Gastrocnemius medialis (tissue), 4 donors: Measurements from ENCODE around the gene NBEA.

Experiments used
- POLR2A ChIP-seq, 2 donors: fragments of 450-650 bp; IDR thresholded peaks; one replicate each; pipeline ENCODE4 v1.6.1; 2017; ENCODE audit warnings: antibody characterized with exemption in 2 of 2, mild to moderate bottlenecking in 2 of 2, moderate library complexity in 2 of 2
- TF ChIP-seq, protein P1 (sequence below), 5 experiments: fragments of 450-650 bp in 3 of 5; fragments of 200-600 bp in 2 of 5; sonication (generic) in 2 of 5; IDR thresholded peaks in 4 of 5; conservative IDR thresholded peaks in 1 of 5; 1 replicate in 4 of 5; 2 replicates in 1 of 5; pipeline ENCODE4 v1.5.1; 2016 to 2019; ENCODE audit warnings: antibody characterized with exemption in 5 of 5, mild to moderate bottlenecking in 3 of 5, moderate library complexity in 3 of 5

DNA sequence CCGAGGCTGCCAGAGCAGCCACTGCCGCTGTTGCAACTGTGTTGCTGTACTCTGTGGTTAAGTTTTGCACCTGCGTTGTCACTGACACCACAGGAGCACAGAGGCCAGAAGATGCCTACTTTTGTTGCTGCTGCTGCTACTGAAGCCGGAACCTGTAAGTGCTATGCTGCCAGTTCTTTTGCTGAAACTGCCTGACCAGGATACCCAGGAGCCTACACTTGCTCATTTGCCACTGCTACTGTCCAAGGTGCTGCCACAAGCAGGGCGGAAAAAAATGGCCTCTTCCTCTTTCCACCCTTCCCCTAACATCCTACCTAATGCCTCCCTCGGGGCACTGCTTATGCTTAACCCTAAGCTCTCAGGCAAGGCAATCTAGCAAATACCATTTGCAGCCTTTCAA is 29.0 kb upstream of the NBEA start:
- TF ChIP-seq, protein P1, sequence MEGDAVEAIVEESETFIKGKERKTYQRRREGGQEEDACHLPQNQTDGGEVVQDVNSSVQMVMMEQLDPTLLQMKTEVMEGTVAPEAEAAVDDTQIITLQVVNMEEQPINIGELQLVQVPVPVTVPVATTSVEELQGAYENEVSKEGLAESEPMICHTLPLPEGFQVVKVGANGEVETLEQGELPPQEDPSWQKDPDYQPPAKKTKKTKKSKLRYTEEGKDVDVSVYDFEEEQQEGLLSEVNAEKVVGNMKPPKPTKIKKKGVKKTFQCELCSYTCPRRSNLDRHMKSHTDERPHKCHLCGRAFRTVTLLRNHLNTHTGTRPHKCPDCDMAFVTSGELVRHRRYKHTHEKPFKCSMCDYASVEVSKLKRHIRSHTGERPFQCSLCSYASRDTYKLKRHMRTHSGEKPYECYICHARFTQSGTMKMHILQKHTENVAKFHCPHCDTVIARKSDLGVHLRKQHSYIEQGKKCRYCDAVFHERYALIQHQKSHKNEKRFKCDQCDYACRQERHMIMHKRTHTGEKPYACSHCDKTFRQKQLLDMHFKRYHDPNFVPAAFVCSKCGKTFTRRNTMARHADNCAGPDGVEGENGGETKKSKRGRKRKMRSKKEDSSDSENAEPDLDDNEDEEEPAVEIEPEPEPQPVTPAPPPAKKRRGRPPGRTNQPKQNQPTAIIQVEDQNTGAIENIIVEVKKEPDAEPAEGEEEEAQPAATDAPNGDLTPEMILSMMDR (IDR thresholded peaks at IDR 0.05 in 4 of 5, conservative IDR thresholded peaks at IDR 0.05 in 1 of 5) = no peak
- TF ChIP-seq POLR2A (IDR thresholded peaks at IDR 0.05) = no peak
